ENCODE results near the gene SCAMP2. TPM values are rescaled to one million over a fixed set of nuclear protein-coding genes. Genes with fewer than 3 reads are reported as not detected.

The SCAMP2 gene
- total and polyA plus RNA-seq, 2 donors (not counting 1 experiment from before 2014, with no cell fraction given) = 85.1 to 105 TPM

- Histone ChIP-seq H3K36me3 (replicated peaks in 1 of 2; ENCODE audit: control extremely low read depth in 1 of 2, control insufficient read depth in 1 of 2, extremely low read depth in 1 of 2, insufficient read depth in 2 of 2, low read length in 1 of 2) (peaks cover 0 to 6% of the 10 kb centered on the region in 2 experiments), H3K27me3 (replicated peaks in 1 of 4; ENCODE audit: control extremely low read depth in 1 of 4, control insufficient read depth in 3 of 4, insufficient read depth in 4 of 4, low read length in 3 of 4) (no peaks in the 10 kb centered on the region), H3K4me2 (replicated peaks; ENCODE audit: low read depth, low read length, poor library complexity, severe bottlenecking) (peak overlapping the region; percentile 97), H3K9me3 (ENCODE audit: control extremely low read depth in 1 of 3, control insufficient read depth in 2 of 3, insufficient read depth in 1 of 3, low read length in 2 of 3) (no peaks in the 10 kb centered on the region), H4K20me1 (ENCODE audit: control insufficient read depth, insufficient read depth, low read length, poor library complexity, severe bottlenecking) (no peaks in the 10 kb centered on the region), H3K4me1 (ENCODE audit: control insufficient read depth in 2 of 2, insufficient read depth in 2 of 2, low read length in 2 of 2) (peaks cover 25 to 38% of the 10 kb centered on the region in 2 donors), H3K4me3 (ENCODE audit: control extremely low read depth in 1 of 5, extremely low read depth in 1 of 5, insufficient read depth in 1 of 5, low read depth in 2 of 5, low read length in 4 of 5) (peak overlapping the region; percentile 53 to 94 (median 87)), H2AFZ (ENCODE audit: insufficient read depth, low read depth, low read length, poor library complexity, severe bottlenecking) (peak overlapping the region; percentile 99), H3K79me2 (ENCODE audit: control insufficient read depth, insufficient read depth, low read length) (peaks cover 16% of the 10 kb centered on the region), H3K27ac (ENCODE audit: low read length in 2 of 2) (peak overlapping the region in 1 of 2 donors; percentile 77), H3K9ac (ENCODE audit: low read length) (peak overlapping the region; percentile 92)
- H3K27me3 Mint-ChIP-seq = no peaks in the 10 kb centered on the region
- intact Hi-C loops (cut with micrococcal nuclease) = loop anchor here (1.0 to 5.0 kb wide), 4 partner anchors 11 to 194 kb away; partner anchors contain the start of genes COX5A, EDC3 and SCAMP2
- ATAC-seq (ENCODE audit: low read depth) = no peak
- ChIA-PET POLR2A (interaction anchor here (1.0 to 1.7 kb wide), 3 partner anchors 11 to 97 kb away, joined by 3 to 4 read pairs (median 3); no protein-coding TSS in a partner anchor), CTCF (interaction anchor here (0.6 to 2.9 kb wide), 4 partner anchors 11 to 91 kb away, joined by 3 to 12 read pairs (median 4); no protein-coding TSS in a partner anchor)
- H3K4me3 Mint-ChIP-seq = peak overlapping the region; percentile 93
- TF ChIP-seq EZH2 (IDR thresholded peaks at IDR 0.05; ENCODE audit: borderline replicate concordance, insufficient read depth, low read depth, low read length, poor library complexity, severe bottlenecking) (no peak), CTCF (IDR thresholded peaks at IDR 0.05) (no peak)
- WGBS (ENCODE audit: insufficient coverage) = 0% methylated on average over 1 of the region's 1 CpG
- no peaks in the 10 kb centered on the region for H3K9me3 Mint-ChIP-seq (ENCODE audit: insufficient read depth)
- peak overlapping the region; percentile 74 for H3K27ac Mint-ChIP-seq
- peaks cover 39% of the 10 kb centered on the region for H3K4me1 Mint-ChIP-seq
- no peak for DNase-seq
Observed at GRCh38 chr15:74890665-74890960, 17.4 kb upstream of the SCAMP2 start.

Measured in B cell (primary cell).